ENCODE results near the gene KIF1A.

Gene KIF1A

DNA sequence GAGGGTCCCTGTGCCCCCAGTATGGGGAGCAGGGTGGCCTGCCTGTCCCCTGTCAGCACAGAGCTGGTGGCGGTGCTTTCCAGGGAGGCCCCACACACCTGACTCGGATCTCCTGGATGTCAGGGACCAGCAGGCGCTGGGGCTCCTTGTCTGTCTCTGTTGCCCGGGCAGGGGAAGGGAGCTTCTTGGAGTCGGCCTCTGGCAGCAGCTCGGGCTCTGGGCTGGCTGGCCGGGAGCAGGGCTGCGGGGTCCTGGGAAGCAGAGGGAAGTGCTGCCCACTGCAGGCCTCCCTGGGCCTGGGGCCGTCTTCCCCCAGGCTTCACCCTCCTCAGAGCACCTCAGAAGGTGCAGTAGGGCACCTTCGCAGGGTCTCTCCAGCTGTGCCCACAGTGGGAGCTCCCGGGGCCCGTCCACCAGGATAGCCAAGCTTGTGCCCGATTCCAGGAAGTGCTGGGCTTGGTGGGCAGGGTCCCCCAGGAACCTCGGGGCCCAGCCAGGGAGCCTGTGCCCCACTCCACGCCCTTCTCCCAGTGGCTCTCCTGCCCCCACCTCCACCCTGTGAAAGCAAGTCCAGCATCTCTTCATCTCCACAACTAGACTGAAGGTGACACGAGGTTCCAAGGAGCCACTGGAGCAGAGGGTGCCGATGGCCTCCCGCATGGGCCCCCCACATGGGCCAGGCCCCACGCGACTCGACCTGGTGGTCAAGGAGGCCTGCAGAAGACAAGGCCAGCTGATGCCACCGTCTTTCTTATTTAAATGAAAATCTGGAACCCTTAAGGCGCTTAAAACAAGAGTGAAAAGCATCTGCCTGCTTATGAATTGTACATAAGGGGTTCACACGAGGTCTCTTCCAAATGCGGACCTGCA lies 100.1 kb downstream of the KIF1A start:
- DNase-seq (ENCODE audit: low spot score), result no peak

DNA sequence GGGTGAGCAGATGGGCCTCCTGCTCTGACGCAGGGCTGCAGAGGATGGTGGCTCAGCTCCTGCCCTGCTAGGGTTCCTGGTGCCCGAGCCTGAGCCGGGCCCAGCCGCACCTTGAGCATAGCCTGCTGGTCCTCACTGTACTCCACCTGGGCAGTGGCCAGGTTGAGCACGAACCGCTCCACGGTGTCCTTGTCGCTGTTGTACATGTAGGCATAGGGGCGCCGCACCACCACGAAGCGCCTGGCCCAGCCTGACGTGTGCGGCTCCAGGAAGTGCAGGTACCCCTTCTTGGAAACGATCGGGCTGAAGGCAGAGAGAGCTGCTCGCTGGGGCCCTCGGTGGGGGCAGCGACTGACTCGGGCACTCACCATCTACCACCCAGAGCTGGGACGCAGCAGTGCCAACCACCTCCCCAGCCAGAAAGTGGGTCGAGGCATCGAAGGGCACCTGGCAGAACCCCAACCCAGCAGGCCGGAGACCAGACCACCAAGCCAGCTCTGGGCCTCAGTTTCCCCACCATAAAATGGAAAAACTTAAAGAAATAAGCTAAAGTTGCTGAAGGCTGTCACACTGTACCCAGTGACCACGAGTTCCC lies 101.0 kb downstream of the KIF1A start:
- no peak for DNase-seq (ENCODE audit: low spot score)

DNA sequence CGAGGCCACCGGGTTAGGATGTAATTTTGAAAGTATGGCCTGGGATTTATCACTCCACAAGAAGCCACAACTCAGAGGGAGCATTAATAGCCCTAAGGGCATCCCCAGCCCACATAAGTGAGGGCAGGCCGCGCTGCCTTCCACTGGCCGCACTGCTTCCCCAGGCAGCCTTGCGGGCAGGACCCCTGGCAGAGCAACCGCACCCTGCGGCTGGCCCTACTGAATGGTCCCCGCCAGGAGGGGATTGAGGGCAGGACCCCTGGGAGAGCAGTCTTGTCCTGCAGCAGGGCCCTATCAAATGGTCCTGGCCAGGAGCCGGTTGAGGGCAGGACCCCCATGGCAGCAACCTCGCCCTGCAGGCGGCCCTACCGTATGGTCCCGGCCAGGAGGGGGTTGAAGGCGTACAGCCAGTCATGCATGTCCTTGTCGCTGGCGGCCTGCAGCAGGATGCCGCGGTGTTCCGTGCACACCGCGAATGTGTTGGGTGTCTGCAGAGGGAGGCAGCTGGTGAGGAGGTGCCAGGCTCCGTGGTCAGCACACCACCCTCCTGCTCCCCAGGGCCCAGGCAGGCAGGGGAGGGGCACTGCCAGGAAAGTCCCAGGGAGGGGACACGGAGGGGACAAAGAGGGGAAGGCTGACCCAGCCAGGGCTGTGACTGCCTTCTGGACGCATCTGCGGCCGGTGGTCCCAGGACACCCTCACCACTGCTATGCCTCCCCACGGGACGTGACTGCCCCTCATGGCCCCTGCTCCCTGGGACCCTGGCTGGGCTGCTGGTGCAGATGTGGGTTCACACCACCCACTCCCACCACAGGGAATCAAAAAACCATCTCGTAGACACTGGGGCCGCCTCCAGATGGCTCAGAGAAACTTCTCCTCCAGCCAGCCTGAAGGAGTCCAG lies 102.1 kb downstream of the KIF1A start:
- DNase-seq (ENCODE audit: low spot score), result no peak

DNA sequence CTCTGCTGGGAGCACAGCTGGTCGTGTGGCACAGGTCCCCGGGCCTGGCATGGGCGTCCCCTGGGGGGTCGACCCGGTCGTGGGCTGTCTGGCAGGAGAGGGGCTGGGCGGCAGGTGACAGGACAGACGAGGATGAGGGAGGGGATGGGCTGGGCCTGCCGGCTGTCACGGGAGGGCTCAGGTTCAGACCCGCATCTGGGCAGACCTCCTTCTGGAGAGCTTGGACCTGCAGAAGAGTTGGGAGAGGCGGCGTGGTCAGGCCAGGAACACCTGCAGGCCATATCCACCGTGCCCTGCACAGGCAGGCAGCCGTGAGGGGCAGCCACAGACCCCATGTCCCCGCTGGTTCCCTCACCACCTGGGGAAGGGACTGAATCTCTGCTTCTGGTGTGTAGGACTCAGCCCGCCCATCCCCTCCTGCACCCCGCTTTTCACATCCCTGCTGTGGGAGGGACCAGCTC lies 102.8 kb downstream of the KIF1A start:
- DNase-seq (ENCODE audit: low spot score), result no peak

DNA sequence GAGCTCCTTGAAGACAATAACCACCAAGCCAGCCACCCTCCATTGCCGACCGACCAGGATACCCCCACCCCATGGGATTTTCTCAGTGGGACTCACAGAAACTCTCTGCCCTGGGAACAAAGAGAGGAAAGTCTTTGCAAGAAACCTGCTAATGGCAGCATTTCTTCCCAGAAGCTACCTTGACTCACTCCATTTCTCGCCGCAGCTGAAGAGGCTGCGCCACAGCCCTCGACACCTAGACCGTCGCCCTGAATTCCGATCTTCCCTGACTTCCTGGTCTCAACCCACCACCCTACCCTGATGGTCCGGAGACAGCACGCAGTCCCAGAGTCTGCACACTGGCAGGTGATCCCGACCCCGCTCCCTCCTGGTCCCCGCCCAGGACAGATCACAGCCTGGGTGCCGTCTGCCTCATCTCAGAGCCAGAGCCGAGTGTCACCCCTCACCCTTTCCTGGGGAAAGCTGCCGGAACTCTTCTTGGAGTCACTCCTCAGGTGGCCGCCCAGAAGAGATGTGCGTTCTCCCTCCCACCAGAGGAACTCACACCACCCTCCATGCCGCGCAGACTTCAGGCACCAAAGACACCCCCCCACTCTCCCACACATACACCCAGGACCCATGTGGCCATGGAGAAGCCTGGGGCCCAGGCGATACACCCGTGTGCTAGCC lies 103.8 kb downstream of the KIF1A start:
- DNase-seq (ENCODE audit: low spot score), result no peak

DNA sequence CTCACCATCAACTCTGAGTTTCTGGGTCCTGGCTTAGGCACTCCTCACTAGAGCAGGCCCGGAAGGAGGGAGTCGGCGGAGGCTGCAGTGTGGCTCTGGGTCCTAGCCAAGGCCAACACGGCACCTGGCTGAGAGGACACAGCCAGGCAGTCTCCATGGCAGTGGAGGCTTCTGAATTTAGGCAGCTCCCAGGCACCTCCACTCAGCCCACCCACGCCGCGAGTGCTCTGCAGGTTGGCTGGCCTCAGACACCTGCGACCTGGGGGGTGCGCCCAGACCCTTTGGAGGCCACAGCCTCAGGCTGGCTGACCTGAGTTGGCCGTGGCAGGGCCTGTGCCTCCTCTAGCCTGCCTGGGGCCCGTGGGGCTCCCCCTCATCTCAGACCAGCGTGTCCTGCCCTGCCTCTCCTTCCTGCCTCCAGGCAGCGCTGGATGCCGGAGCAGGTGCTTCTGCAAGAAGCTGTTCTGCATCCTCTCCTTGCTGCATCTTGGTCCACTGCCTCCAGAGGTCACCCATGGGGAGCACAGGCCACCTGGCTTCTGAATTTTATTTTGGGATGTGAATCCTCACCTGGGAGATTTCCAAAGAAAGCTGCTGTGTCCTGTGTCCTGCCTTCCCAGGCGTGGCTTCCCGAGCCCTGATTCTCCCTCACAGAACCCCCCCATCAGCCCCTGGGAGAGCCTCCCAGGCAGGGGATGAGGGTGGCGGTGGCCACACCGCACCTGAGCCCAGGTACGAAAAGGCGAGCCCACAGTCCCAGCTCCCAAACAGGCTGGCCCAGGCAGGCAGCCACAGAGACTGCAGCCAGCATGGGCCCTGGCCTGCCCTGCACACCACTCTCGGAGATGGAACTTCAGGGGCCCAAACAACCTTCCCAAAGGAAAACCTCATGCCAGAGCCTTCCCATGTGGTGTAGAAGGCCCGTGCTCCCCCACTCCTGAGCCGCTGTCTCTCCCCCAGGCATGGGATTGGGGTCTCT lies 105.0 kb downstream of the KIF1A start:
- DNase-seq (ENCODE audit: low spot score), result no peak

DNA sequence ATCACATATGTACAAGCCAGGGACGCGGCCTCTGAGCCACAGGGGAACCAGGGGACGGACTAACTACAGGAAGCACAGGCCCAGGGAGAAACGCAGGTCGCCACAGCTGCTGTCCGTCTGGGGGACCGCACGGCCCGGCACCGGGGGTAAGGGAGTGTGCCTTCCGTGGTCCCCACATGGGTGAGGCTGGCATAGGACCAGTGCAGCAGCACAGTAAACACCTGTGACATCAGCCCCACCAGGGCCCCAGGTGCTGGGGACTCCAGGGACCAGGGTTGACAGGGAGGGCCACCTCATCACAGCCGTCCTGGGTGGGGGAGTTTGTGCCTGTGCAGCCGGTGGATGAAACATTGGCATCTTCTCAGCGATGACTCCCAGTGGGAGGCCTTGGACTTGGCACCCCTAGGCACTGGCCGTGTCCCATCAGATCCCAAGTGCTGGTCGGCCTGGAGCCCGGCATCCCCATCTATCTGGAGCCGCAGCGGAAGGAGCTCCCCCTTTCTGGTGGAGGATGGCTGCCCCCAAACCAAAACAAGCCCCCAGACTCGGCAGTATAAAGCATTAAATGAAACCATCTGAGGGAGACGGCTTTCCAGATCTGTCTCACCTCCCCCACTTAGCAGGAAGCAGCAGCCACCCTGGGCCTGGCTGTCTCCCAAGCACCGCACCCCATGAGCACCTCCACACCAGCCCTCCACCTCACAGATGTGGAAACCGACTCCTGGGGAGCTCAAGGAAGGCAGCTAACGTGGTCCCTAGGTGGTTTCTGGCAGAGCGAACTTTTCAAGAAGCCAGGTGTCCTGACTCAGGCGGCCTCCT lies 105.9 kb downstream of the KIF1A start:
- no peak for DNase-seq (ENCODE audit: low spot score)

DNA sequence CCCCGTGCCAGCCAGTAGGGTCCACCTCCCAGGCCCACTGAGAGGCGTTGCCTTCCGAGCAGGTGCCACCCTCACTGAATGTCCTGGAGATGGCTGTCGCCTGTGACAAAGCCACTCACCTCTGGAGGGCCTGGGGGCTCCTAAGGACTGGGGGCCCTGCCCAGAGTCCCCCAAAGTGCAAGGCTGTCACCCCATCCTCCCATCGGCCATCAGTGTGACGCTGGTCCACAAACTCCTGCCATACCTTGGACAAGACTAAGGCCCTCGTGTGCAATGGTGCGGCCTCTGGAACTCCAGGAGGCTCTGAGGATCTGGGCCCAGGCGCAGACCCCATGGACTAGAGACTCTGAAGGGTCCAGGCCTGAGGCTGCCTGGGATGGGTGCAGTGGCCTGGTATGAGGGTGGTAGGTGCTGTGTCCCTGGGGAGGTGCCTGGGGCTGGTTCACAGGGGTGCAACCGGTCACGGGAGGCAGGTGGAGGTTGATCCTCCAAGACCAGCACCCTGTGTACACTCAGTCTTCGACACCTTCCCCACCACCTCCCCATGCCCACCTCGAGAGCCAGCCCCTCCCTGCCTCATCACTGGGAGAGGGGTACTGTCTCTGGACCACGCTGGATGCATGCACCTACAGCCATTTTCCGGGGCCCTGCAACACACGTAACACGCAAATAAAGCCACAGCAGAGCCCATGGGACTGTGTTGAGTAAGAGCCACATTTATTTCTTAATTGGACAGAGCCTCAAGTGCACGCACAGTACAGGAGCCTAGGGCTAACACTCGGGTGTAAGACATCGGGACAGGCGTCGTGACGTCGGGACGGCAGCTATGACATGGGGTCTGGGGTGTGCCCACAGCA lies 106.7 kb downstream of the KIF1A start:
- no peak for DNase-seq (ENCODE audit: low spot score)

DNA sequence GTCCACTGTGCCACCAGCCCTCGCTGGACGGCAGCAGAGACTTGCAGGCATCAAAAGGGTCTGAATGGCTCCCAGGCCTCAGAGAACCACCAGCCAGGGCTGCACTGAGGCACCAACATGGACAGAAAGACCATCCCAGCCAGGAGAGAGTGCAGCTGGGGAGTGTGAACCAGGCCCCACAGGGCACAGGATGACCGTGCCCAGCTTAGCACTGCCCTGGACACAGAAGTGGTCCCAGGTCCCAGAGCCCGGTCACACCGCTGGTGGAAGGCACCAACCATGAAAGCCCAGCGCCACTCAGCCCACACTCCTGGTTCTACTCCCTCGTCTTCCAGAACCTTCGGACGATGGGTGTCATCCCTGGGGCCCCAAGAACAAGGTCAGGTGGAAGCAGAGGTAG lies 107.9 kb downstream of the KIF1A start:
- no peak for DNase-seq (ENCODE audit: low spot score)

DNA sequence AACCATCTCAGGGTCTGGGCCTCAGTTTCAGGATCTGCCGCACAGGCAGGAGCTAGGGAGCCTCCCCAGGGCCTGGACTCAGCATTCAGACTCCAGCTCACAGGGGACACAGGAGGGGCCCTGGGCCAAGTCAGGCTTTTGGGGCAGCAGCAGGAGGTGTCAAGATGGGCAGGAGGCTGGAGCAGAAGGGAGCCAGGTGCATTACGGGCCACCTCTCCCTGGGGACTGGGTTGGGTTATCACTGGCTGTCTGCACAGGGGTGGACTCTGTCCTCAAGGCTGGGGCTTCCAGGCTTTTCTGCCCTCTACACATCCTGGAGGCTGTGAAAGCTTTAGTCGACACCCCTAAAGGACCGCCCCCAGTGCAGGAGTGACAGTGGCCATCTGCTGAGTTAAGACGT lies 108.3 kb downstream of the KIF1A start:
- no peak for DNase-seq (ENCODE audit: low spot score)

DNA sequence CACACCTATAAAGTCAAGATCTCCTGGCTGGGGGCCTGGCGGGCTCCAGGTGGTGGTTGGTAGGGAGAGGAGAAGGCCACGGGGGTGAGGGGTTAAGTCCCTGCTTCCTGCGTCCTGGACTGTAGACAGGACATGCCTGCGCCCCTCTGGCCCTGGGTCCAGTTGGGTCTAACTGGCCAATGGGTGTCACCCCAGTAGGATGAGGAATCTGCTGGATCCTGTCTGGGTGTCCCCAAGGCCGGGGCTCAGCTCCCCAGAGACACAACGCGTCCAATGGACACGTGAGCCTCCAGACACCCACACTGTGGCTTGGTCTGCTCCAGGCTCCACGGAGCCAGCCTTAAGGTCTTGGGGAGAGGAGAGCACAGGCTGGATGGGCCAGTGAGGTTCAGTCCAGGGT lies 108.7 kb downstream of the KIF1A start:
- no peak for DNase-seq (ENCODE audit: low spot score)

DNA sequence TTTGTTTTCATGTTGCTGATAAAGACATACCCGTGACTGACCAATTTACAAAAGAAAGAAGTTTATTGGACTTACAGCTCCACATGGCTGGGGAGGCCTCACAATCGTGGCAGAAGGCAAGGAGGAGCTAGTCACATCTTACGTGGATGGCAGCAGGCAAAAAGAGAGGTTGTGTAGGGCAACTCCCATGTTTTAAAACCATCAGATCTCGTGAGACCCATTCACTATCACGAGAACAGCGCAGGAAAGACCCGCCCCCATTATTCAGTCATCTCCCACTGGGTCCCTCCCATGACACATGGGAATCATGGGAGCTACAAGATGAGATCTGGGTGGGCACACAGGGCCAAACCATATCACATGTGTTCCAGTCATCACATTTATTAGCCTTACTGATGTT lies 111.6 kb downstream of the KIF1A start:
- DNase-seq (ENCODE audit: low spot score), result no peak

DNA sequence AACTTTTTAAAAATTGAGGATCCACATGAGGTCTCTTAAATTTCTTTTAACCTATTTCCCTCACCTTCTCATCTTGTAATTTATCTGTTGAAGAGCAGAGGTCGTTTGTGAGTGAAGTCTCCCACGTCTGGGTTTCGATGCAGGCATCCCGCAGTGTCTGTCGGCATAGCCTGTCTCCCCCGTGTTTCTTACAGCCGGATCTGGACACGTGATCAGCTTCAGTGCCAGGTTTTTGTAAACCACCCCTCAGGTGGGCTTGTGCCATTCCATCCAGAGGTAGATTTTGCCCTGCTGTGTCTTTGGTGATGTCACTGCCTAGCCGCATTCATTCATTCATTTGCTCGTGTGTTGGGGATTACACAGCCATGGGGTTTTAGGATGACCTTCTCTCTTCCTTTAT lies 112.2 kb downstream of the KIF1A start:
- no peak for DNase-seq (ENCODE audit: low spot score)

DNA sequence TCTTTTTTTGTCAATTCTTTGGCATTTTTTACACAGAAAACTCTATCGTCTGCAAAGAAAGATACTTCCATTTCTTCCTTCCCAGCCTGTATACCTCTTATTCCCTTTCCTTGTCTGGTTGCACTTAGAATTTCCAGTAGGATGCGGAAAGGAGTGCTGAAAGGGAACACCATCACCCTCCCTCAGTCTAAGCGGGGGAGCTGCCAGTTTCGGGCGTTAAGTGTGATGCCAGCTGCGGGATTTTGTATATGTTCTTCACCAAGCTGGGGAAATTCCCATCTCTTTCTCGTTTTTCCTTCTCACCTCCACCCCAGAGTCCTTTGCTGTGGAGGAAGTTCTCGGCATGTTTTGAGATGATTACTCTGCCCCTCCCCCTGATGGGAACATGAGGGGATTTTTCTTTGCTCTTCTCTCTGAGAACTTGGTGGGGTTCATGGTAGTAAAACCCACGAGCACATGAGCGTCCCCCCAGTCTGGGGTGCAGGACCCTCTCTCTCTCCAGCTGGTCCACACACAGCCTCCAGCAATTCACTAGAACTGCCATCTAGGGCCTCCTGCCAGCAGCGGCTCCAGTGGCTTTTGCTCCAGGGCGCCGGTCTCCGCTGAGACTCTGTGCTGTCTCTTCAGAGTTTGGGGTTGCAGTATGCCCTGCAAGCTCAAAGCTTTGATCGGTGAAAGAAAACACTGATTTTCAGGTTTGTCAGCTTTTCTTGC lies 112.8 kb downstream of the KIF1A start:
- DNase-seq (ENCODE audit: low spot score), result no peak

DNA sequence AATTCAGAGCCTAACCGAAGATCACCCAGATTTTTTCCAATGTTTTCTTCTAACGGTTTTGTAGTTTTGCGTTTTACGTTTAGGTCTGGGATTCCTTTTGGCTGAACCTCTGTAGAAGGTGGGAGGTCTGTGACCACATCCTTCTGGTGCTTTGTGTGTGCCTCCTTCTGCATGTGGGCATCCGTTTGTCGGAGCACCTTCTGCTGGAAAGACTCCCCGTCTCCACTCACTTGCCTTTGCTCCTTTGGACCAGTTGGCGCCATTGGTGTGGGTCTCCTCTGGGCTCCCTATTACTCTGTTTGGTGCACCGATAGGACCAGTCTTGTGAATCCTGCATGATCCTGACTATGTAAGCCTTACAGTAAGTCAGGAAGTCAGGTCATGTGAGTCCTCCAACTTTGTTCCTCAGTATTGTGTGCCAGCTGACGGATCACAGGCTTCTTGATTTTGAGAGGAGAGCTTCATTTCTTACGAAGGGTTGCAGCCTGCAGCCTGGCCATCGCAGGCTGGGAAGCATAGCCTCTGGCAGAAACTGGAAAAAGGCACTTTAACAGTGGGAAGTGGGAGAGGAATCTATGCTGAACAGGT lies 114.7 kb downstream of the KIF1A start:
- no peak for DNase-seq (ENCODE audit: low spot score)

DNA sequence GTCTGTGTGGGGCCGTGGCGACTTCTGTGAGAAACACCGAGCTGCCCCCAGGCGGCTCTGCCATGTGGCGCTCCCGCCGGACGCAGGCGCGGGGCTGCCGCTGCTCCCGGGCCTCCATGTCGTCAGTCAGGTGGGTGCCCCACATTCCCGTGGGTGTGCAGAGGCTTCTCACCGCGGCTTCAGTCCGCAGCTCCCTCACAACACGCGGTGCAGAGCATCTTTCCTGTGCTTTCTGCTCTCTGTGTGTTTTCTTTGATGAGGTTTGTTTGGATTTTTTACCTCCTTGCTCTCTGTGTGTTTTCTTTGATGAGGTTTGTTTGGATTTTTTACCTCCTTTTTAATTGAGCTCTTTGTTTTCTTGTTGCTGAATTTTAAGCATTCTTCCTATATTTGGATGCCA lies 115.4 kb downstream of the KIF1A start:
- DNase-seq (ENCODE audit: low spot score), result no peak

DNA sequence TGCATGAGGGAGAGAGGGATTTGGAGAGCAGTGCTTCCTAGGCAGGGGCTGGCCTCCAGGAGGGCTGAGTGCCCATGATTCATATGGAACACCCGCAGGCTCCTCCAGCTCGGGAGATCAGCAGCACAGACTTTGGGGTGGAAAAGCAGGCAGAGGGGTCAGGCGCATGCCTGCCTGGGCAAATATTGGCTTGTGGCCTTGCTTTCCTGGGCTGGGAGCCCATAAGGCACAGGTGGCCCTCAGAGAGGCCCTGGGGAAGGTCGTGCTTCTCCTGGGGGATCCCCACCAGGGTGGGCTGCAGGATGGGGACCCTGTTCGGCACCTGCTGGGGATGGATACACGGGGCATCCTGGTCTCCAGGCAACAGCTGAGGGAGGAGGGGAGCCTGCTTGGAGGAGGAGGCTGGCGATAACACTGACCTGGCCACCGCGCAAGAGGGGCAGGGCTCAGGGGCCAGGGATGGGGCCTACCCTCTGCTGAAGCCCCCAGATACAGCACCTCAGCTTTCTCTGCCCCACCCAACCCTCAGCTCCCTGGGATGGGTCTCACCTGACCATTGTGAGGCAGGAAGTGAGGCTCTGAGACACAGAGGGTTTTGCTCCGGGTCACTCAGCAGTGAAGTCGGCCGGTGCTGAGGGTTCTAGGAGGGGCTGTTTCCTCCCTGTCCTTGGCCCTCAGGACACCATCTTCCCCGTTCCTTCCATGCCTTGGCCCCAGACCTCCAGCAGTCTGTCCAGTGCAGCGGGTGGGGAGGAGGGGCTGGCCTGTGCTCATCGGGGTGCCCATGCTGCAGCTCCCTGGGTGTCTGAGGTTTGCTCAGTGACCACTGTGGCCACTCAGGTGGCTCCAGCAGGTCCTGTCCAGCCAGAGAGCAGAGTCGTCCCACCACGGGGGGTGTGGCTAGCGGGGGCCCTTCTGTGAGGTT lies 116.3 kb downstream of the KIF1A start:
- no peak for DNase-seq (ENCODE audit: low spot score)
